ENCODE measurements around the gene IMMP2L.

IMMP2L gene

DNA sequence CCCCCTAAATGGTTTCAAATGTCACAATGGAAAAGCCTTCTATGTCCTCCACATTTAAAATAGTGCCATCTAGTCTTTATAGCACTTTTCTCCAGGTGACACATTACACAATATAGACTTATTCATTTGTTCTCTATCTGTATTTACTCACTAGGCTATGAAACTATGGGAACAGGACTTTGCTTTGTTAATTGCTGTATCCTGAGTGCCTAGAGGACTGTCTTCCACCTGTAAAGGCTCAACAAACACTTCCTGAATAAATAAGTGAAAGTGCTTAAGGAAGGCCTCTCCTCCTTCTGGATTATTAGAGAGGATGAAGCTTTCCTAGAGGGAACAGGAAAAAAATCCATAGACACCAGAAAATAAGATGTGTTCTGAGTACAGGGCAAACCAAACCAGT is 868.9 kb downstream of the IMMP2L start:
- Histone ChIP-seq H3K9me2 (replicated peaks; ENCODE audit: low read depth, low read length) (no peaks in the 10 kb centered on the region), H3K9ac (ENCODE audit: low read depth, low read length, poor library complexity, severe bottlenecking) (no peak overlapping the region), H3K36me3 (ENCODE audit: insufficient read depth, low read length) (no peaks in the 10 kb centered on the region), H3K4me1 (ENCODE audit: insufficient read depth, low read length, poor library complexity, severe bottlenecking) (no peaks in the 10 kb centered on the region), H3K27me3 (ENCODE audit: insufficient read depth, low read length, poor library complexity, severe bottlenecking) (no peaks in the 10 kb centered on the region), H3K79me2 (ENCODE audit: insufficient read depth, low read length) (no peaks in the 10 kb centered on the region), H3K9me3 (ENCODE audit: insufficient read depth, low read depth, low read length) (no peaks in the 10 kb centered on the region), H2AFZ (ENCODE audit: low read length) (no peak overlapping the region), H3K4me2 (ENCODE audit: low read depth, low read length, poor library complexity, severe bottlenecking) (no peak overlapping the region), H4K20me1 (ENCODE audit: insufficient read depth, low read length, poor library complexity, severe bottlenecking) (no peaks in the 10 kb centered on the region), H3K4me3 (ENCODE audit: low read length, poor library complexity, severe bottlenecking) (no peak overlapping the region), H3F3A (ENCODE audit: low read depth) (no peaks in the 10 kb centered on the region)
- no peak for TF ChIP-seq EZH2phosphoT487 (IDR thresholded peaks at IDR 0.05; ENCODE audit: borderline replicate concordance)
- TF ChIP-seq, protein P1, sequence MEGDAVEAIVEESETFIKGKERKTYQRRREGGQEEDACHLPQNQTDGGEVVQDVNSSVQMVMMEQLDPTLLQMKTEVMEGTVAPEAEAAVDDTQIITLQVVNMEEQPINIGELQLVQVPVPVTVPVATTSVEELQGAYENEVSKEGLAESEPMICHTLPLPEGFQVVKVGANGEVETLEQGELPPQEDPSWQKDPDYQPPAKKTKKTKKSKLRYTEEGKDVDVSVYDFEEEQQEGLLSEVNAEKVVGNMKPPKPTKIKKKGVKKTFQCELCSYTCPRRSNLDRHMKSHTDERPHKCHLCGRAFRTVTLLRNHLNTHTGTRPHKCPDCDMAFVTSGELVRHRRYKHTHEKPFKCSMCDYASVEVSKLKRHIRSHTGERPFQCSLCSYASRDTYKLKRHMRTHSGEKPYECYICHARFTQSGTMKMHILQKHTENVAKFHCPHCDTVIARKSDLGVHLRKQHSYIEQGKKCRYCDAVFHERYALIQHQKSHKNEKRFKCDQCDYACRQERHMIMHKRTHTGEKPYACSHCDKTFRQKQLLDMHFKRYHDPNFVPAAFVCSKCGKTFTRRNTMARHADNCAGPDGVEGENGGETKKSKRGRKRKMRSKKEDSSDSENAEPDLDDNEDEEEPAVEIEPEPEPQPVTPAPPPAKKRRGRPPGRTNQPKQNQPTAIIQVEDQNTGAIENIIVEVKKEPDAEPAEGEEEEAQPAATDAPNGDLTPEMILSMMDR (conservative IDR thresholded peaks at IDR 0.05; ENCODE audit: low read length): no peak

DNA sequence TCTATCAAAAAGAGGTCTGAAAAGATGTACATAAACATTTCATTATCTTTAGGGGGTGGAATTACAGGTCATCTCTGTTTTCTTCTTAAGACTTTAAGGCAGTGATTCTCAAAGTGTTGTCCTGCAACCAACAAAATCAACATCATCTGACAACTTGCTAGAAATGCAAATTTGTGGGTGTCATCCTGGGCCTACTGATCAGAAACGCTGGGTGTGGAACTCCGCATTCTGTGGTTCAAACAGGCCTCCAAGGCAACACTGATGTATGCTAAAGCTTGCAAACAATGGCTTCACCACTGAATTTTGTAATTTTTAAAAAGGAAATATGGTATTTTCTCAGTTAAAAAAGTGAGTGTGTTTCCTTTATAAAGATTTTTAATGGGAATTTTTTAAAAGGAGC is 873.4 kb downstream of the IMMP2L start:
- no peaks in the 10 kb centered on the region for H3K4me1 ChIP-seq (ENCODE audit: insufficient read depth, low read length, poor library complexity, severe bottlenecking)
- no peak overlapping the region for H2AFZ ChIP-seq (ENCODE audit: low read length)
- no peaks in the 10 kb centered on the region for H3F3A ChIP-seq (ENCODE audit: low read depth)
- TF ChIP-seq, protein P1 (conservative IDR thresholded peaks at IDR 0.05; ENCODE audit: low read length): no peak
- TF ChIP-seq EZH2phosphoT487 (IDR thresholded peaks at IDR 0.05; ENCODE audit: borderline replicate concordance): no peak
- no peaks in the 10 kb centered on the region for H3K9me3 ChIP-seq (ENCODE audit: insufficient read depth, low read depth, low read length)
- H3K4me3 ChIP-seq (ENCODE audit: low read length, poor library complexity, severe bottlenecking): no peak overlapping the region
- H3K9me2 ChIP-seq (replicated peaks; ENCODE audit: low read depth, low read length): no peaks in the 10 kb centered on the region
- H3K4me2 ChIP-seq (ENCODE audit: low read depth, low read length, poor library complexity, severe bottlenecking): no peak overlapping the region
- H3K36me3 ChIP-seq (ENCODE audit: insufficient read depth, low read length): no peaks in the 10 kb centered on the region
- H3K9ac ChIP-seq (ENCODE audit: low read depth, low read length, poor library complexity, severe bottlenecking): no peak overlapping the region
- no peaks in the 10 kb centered on the region for H4K20me1 ChIP-seq (ENCODE audit: insufficient read depth, low read length, poor library complexity, severe bottlenecking)
- no peaks in the 10 kb centered on the region for H3K79me2 ChIP-seq (ENCODE audit: insufficient read depth, low read length)
- H3K27me3 ChIP-seq (ENCODE audit: insufficient read depth, low read length, poor library complexity, severe bottlenecking): no peaks in the 10 kb centered on the region

DNA sequence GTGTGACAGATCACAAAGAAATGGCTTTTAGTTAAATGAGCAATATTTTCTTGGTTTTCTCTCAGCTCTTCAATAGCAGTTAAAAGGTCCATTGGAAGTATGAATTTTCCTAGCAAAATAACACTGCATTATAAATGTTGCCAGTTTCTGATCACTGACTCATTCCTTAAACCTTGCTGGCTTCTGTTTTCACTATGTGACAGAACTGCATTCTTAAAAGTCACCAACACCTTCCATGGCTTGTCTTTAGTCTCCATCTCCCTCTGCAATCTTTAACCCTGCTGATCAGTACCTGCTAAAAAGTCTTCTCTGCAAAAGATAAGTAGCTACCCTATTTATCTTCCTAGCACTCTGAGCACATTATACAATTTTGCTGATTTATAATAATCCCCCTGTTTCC is 876.4 kb downstream of the IMMP2L start:
- H3K4me2 ChIP-seq (ENCODE audit: low read depth, low read length, poor library complexity, severe bottlenecking): no peak overlapping the region
- H3F3A ChIP-seq (ENCODE audit: low read depth): no peaks in the 10 kb centered on the region
- no peak overlapping the region for H3K4me3 ChIP-seq (ENCODE audit: low read length, poor library complexity, severe bottlenecking)
- H3K27me3 ChIP-seq (ENCODE audit: insufficient read depth, low read length, poor library complexity, severe bottlenecking): no peaks in the 10 kb centered on the region
- no peaks in the 10 kb centered on the region for H4K20me1 ChIP-seq (ENCODE audit: insufficient read depth, low read length, poor library complexity, severe bottlenecking)
- no peak overlapping the region for H3K9ac ChIP-seq (ENCODE audit: low read depth, low read length, poor library complexity, severe bottlenecking)
- H3K36me3 ChIP-seq (ENCODE audit: insufficient read depth, low read length): no peaks in the 10 kb centered on the region
- H3K79me2 ChIP-seq (ENCODE audit: insufficient read depth, low read length): no peaks in the 10 kb centered on the region
- H2AFZ ChIP-seq (ENCODE audit: low read length): no peak overlapping the region
- TF ChIP-seq, protein P1 (conservative IDR thresholded peaks at IDR 0.05; ENCODE audit: low read length): no peak
- TF ChIP-seq EZH2phosphoT487 (IDR thresholded peaks at IDR 0.05; ENCODE audit: borderline replicate concordance): no peak
- H3K9me2 ChIP-seq (replicated peaks; ENCODE audit: low read depth, low read length): no peaks in the 10 kb centered on the region
- no peaks in the 10 kb centered on the region for H3K4me1 ChIP-seq (ENCODE audit: insufficient read depth, low read length, poor library complexity, severe bottlenecking)
- H3K9me3 ChIP-seq (ENCODE audit: insufficient read depth, low read depth, low read length): no peaks in the 10 kb centered on the region

Data from Loucy (cell line).